ENCODE data around the gene MNX1.

DNA sequence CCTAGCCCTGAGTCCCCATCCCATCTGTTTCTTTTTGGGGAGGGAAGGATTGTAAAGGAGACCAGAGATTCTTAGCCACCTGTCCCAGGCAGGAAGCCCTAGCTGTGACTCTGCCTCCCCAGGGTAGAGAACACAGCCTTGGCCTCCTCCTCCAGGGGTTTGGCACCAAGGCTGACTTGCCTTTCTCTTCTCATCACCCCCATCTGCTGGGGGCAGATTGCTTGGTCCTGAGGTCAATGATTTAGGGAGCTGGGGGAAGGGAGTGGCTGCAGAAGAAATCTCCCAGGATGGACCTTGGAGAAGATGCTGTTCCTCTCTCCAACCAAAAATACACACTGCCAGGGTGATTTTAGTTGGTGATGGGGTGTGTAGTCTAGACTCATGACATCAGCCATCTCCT is 2.6 kb upstream of the MNX1 start:
- TF ChIP-seq, protein P1, sequence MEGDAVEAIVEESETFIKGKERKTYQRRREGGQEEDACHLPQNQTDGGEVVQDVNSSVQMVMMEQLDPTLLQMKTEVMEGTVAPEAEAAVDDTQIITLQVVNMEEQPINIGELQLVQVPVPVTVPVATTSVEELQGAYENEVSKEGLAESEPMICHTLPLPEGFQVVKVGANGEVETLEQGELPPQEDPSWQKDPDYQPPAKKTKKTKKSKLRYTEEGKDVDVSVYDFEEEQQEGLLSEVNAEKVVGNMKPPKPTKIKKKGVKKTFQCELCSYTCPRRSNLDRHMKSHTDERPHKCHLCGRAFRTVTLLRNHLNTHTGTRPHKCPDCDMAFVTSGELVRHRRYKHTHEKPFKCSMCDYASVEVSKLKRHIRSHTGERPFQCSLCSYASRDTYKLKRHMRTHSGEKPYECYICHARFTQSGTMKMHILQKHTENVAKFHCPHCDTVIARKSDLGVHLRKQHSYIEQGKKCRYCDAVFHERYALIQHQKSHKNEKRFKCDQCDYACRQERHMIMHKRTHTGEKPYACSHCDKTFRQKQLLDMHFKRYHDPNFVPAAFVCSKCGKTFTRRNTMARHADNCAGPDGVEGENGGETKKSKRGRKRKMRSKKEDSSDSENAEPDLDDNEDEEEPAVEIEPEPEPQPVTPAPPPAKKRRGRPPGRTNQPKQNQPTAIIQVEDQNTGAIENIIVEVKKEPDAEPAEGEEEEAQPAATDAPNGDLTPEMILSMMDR (IDR thresholded peaks at IDR 0.05; ENCODE audit: insufficient read depth, low read depth, low read length): no peak
- no peak for TF ChIP-seq EZH2 (IDR thresholded peaks at IDR 0.05; ENCODE audit: insufficient read depth, low read length)

Measured in astrocyte (in vitro differentiated cells and primary cell).